Hematopoietic multipotent progenitor cell treated with erythropoietin and hydrocortisone succinate and interleukin-3 and kit ligand, for 17 days (in vitro differentiated cells): ENCODE results near the gene HSP90AB1.

Experiments used
- DNase-seq: peaks from one replicate; pipeline ENCODE4 v3.0.0-alpha.2; 2015; ENCODE audit warnings: low spot score

HSP90AB1 gene

DNA sequence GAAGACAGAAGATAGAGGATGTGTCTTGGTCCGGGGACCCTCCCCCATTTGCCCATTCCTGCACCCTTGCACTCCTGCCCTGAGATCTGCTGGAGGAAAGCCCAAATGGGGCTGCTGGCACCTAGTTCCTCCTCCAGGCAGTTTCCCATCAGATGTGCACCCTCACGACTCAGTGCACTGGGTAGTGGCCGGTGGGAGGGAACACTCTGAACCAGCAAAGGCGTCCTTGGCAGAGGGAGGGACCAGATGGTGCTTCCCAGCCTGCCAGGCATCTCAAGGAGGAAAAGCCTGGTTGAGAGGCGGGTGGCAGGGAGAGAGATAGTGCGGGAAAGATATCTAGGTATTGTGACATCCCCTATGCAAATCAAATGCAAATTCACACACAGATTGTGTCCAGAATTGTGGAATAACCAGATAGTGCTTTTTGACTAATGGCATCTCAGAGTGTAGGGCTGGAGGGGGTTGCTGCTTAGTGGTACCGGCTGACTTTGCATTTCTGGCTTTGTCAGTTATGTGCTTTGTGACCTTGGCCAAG, 42.9 kb downstream of the HSP90AB1 start:
- no peak for DNase-seq

- no peak for DNase-seq
These were observed 44.9 kb downstream of the HSP90AB1 start for GRCh38 chr6:44291841-44292240.

GRCh38 chr6:44292661-44293365, 45.9 kb downstream of the HSP90AB1 start:
- DNase-seq: no peak

DNA sequence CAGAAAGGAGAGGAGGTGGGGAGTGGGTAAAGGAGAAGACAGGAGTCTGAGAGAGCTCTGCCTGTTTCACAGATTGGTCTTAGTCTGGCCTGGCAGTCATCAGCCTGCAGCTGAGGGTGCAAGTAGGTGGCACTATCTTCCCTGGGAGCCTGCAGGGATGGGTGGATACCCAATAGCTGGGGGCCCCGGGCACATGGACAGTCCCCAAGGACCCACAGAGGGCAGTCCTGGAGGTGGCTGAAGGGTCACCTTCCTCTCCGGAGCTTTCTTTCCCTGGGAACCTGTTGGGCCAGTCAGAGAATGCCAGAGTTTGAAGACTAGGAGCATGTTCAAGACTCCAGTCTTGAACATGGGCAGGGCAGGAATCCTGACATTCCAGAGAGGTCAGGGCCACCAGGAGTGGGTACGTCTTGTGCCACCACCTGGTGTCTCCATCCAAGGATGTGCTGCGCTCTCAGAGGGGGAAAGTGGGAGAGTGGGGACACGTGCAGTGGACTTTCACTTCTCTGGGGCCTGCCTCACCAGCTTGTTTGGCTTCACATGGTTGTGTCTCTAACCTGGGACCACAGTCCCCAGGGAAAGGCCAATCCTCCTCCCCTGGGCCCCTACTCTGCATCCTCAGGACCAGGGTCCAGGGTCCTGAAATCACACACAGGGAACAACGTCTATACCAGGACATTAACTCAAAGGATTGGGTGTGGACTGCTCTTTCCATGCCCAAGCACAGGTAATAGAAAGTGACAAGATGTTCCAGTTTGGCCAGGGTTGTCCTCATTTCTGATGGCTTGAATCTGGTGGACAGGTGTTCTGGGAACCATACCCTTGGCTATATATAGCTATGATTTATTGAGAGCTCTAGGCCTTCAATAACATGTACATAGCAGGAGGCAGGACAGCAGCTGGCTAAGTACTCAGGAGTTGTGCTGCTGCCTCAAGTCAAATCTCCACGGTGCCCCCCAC, 48.2 kb downstream of the HSP90AB1 start:
- DNase-seq: no peak

GRCh38 chr6:44297063-44298038, 50.5 kb downstream of the HSP90AB1 start:
- DNase-seq: no peak

- no peak for DNase-seq
These were observed 51.3 kb downstream of the HSP90AB1 start for GRCh38 chr6:44298055-44298803.

GRCh38 chr6:44298864-44299263, 52.0 kb downstream of the HSP90AB1 start:
- DNase-seq: no peak

GRCh38 chr6:44300292-44300823, 53.5 kb downstream of the HSP90AB1 start:
- no peak for DNase-seq

- DNase-seq: no peak
These were observed 54.2 kb downstream of the HSP90AB1 start for GRCh38 chr6:44301106-44301505.

DNA sequence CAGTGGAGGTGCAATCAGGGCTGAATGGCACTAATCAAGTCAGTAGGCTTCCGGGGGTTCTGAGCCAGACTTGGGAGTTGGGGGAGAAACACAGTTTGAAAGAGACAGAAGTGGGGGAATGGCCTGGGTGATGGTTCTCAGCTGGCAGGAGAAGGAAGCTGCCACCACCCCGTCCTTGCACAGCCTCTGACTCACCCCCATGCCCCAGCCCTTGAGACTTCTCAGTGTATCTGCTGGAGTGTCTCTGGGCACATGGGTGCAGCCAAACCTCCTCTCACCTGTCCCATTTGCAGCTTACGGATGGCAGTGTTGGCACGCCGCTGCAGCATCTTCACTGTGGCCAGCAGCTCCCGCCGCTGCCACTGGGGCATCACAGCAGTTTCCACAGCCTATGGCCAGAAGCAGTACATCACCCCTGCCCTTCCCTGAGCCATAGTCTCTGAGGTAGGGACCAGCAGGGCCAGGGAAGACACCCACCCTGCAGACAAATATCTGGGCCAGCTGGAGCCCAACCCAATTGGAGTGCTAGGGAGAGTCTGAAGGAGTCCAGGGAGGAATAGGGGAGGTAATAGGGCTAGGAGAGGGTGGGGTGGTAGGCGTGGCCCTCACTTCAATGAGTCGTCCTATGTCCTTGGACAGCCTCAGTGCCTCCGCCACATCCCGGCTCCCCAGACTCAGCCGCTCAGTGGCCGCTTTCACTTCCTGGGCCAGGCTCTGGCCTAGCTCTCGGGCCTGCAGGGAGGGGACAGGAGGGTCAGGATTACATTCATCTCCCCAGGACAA, 55.1 kb downstream of the HSP90AB1 start:
- no peak for DNase-seq

GRCh38 chr6:44302856-44303255, 56.0 kb downstream of the HSP90AB1 start:
- DNase-seq: no peak
